KMS-11 (cell line): Measurements from ENCODE around the gene YPEL2.

ENCODE experiments used
- H2AFZ ChIP-seq: fragments of 200-600 bp; sonication (generic); 2 replicates; pipeline ENCODE4 v1.6.1; 2016; ENCODE audit warnings: antibody characterized with exemption, mixed run types, low read depth
- H3K27ac ChIP-seq: fragments of 200-600 bp; sonication (generic); 2 replicates; pipeline ENCODE4 v1.6.1; 2016; ENCODE audit warnings: mild to moderate bottlenecking, mixed run types
- H3K27me3 ChIP-seq: fragments of 200-600 bp; sonication (generic); 2 replicates; pipeline ENCODE4 v1.6.1; 2017; ENCODE audit warnings: mild to moderate bottlenecking, low read depth, mixed run types, moderate library complexity; ENCODE audit not compliant: insufficient read depth
- H3K36me3 ChIP-seq: fragments of 200-600 bp; sonication (generic); 2 replicates; pipeline ENCODE4 v1.6.1; 2017; ENCODE audit warnings: mild to moderate bottlenecking, mixed run types; ENCODE audit not compliant: insufficient read depth
- H3K4me1 ChIP-seq: fragments of 200-600 bp; sonication (generic); 2 replicates; pipeline ENCODE4 v1.6.1; 2016; ENCODE audit warnings: mild to moderate bottlenecking, low read depth, mixed run types; ENCODE audit not compliant: poor library complexity, severe bottlenecking
- H3K4me2 ChIP-seq: fragments of 200-600 bp; sonication (generic); 2 replicates; pipeline ENCODE4 v1.7.0; 2016; ENCODE audit warnings: mild to moderate bottlenecking, mixed run types
- H3K4me3 ChIP-seq: fragments of 200-600 bp; sonication (generic); IDR thresholded peaks from 2 replicates; pipeline ENCODE4 v1.6.1; 2017; ENCODE audit warnings: low read depth, low read length, mixed read lengths; ENCODE audit not compliant: insufficient read depth
- H3K79me2 ChIP-seq: fragments of 200-600 bp; sonication (generic); 2 replicates; pipeline ENCODE4 v1.6.1; 2016; ENCODE audit warnings: low read depth, mixed run types; ENCODE audit not compliant: insufficient read depth
- H3K9ac ChIP-seq: fragments of 200-600 bp; sonication (generic); 2 replicates; pipeline ENCODE4 v1.6.1; 2016; ENCODE audit warnings: mild to moderate bottlenecking, mixed run types
- H4K20me1 ChIP-seq: fragments of 200-600 bp; sonication (generic); 2 replicates; pipeline ENCODE4 v1.6.1; 2016; ENCODE audit warnings: mild to moderate bottlenecking, mixed run types; ENCODE audit not compliant: insufficient read depth
- CTCF ChIP-seq: fragments of 200-600 bp; sonication (generic); conservative IDR thresholded peaks from 2 replicates; pipeline ENCODE4 v1.6.1; 2017; ENCODE audit warnings: low read depth, mild to moderate bottlenecking, antibody characterized with exemption, low read length, moderate library complexity, mixed read lengths

The YPEL2 gene

DNA sequence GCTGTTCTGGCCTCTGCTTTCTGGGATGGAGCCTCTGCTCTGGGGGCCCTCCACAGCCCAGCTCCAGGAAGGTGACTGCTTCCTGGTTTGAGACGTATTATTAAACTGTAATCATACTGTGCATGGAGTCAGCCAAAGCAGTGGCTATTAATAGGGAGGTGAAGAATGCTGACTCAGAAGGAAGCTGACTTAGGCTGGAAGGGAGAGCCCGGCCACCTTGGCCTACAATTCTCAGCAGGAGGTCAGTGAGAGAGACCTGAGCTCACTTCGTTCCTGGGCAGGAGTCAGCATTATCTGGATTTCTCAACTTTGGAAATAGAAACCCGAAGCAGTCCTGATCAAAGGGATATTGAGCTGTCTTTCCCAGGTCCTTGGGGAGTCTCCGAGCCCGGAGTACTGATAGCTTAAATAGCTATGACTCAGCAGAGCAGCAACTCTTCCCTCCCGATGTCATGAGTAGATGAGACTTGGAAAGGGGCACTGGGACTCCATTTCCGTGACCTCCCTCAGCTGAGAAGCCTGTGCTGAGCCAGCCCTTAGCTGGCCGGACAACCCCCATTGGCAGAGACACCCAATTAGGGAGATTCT is 91.8 kb downstream of the YPEL2 start:
- no peaks in the 10 kb centered on the region for H3K36me3 ChIP-seq
- no peaks in the 10 kb centered on the region for H3K79me2 ChIP-seq
- H3K9ac ChIP-seq = no peak overlapping the region
- no peak overlapping the region for H3K27ac ChIP-seq
- H2AFZ ChIP-seq = no peak overlapping the region
- no peak overlapping the region for H3K4me2 ChIP-seq
- H3K27me3 ChIP-seq = no peaks in the 10 kb centered on the region
- no peak overlapping the region for H3K4me3 ChIP-seq
- H3K4me1 ChIP-seq = no peaks in the 10 kb centered on the region
- no peak for TF ChIP-seq CTCF
- H4K20me1 ChIP-seq = no peaks in the 10 kb centered on the region

DNA sequence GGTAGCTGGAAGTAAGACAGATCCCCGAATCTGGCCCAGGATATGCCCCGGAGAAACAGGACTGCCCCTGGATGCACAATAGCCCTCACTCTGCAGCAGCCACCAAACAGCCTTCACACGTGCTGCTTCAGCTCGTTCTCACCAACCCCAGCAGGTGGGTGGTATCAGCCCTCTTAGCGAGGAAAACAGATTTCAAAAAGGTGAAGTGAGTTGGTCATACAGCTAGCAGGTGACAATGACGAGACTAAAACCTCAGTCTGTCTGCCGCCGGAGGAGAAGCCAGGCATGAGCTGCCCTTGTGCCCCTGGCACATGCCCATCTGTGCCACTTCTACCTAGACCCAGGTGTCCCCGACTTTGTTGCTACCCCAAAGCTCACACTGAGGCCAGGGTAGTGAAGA is 92.4 kb downstream of the YPEL2 start:
- Histone ChIP-seq H3K27ac (no peak overlapping the region), H4K20me1 (no peaks in the 10 kb centered on the region), H3K9ac (no peak overlapping the region), H3K4me1 (no peaks in the 10 kb centered on the region), H3K4me2 (no peak overlapping the region), H3K4me3 (no peak overlapping the region), H3K36me3 (no peaks in the 10 kb centered on the region), H3K27me3 (no peaks in the 10 kb centered on the region), H2AFZ (no peak overlapping the region), H3K79me2 (no peaks in the 10 kb centered on the region)
- no peak for TF ChIP-seq CTCF

DNA sequence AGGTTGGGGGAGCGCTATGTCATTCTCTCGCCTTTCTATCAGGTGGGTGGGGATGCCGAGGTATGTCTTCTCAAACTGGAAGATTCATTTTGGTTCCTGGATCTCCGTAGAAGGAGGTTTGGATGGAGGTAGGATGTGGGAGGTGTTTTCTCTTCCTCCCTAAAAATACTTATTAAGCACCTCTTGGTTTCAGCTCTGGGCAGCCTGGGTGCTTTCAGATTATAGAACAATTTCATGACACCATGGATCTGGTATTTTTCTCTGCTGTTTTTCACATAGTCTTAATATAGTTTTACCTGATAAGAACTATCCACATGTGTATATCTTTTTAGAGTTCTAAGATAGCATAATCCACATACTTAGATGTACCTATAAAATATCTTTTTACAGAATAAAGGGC is 92.9 kb downstream of the YPEL2 start:
- H3K27me3 ChIP-seq = no peaks in the 10 kb centered on the region
- H3K4me3 ChIP-seq = no peak overlapping the region
- TF ChIP-seq CTCF = no peak
- H3K9ac ChIP-seq = no peak overlapping the region
- H3K4me1 ChIP-seq = no peaks in the 10 kb centered on the region
- H3K79me2 ChIP-seq = no peaks in the 10 kb centered on the region
- H4K20me1 ChIP-seq = no peaks in the 10 kb centered on the region
- no peak overlapping the region for H3K27ac ChIP-seq
- no peak overlapping the region for H2AFZ ChIP-seq
- no peaks in the 10 kb centered on the region for H3K36me3 ChIP-seq
- no peak overlapping the region for H3K4me2 ChIP-seq

DNA sequence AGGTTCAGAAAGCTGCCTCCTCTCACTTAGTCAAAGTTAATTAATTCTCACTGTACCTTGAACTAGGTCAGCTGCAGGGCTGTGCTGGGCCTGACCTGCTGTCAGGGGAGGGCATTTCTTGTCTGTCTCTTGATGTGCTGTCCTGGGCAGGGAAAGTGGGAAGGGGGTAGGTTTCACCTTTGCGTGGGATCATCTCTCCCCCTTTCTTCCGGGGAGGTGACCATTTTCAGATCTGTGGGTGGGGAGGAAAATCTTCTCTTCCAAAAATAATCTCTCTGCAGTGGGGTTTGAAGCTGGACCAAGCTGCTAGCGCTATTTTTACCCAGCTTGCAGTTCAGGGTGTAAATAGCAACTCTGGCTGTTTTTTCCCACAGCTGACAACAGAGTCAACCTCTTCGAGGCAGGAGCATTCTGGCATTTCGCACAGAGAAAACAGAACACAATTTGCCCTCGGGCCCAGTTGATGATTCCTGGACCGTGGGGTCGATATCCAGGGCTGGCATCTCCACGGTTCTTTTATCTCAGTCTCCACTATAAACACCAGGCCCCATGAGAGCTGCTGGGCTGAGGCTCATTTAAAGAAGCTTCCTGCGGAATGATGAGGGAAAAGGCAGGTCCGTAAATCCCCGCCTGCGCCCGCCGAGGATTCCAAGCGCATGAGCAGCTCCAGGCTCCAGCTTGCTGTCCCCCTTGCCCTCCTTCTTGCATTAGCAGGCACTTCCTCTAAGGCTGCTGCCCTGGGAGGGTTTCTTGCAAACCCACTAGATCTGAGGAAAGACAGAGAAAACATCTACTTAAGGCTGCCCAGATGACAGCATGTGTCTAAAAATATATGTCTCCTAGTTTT is 93.9 kb downstream of the YPEL2 start:
- Histone ChIP-seq H3K4me1 (no peaks in the 10 kb centered on the region), H4K20me1 (no peaks in the 10 kb centered on the region), H3K9ac (no peak overlapping the region), H3K27me3 (no peaks in the 10 kb centered on the region), H3K4me2 (no peak overlapping the region), H3K27ac (no peak overlapping the region), H2AFZ (no peak overlapping the region), H3K36me3 (no peaks in the 10 kb centered on the region), H3K4me3 (no peak overlapping the region), H3K79me2 (no peaks in the 10 kb centered on the region)
- TF ChIP-seq CTCF = no peak
